Activated CD4-positive, alpha-beta memory T cell treated with anti-CD3 and anti-CD28 coated beads for 36 hours (primary cell): ENCODE data around the gene KRT26. TPM values are rescaled to one million over a fixed set of nuclear protein-coding genes. Genes with fewer than 3 reads are reported as not detected.
"Not testable (repeated sequence)": the region's sequence is repeated elsewhere in the genome, so short reads cannot be mapped to it uniquely, and the experiment has no call there.

ENCODE experiments used
- CTCF ChIA-PET: fragments of 350-600 bp; sonication (Branson Sonifier 250); formaldehyde crosslinking; loops from one replicate; lab custom pipeline; 2021; ENCODE audit warnings: antibody characterized with exemption, inconsistent platforms; lab: Charles Lee
- POLR2A ChIA-PET: fragments of 350-600 bp; sonication (Branson Sonifier 250); formaldehyde crosslinking; loops from one replicate; lab custom pipeline; 2021; ENCODE audit warnings: antibody characterized with exemption; lab: Charles Lee
- DNase-seq: peaks from one replicate; pipeline ENCODE4 v3.0.0-alpha.2; 2020
- H3K27ac Mint-ChIP-seq: one replicate; pipeline ENCODE4 v1.8.0; 2021; ENCODE audit warnings: mixed read lengths
- H3K27me3 Mint-ChIP-seq: one replicate; pipeline ENCODE4 v1.8.0; 2021; ENCODE audit warnings: mixed read lengths
- H3K36me3 Mint-ChIP-seq: one replicate; pipeline ENCODE4 v1.8.0; 2021; ENCODE audit warnings: mixed read lengths
- H3K4me1 Mint-ChIP-seq: one replicate; pipeline ENCODE4 v1.8.0; 2021; ENCODE audit warnings: low read depth, mixed read lengths
- H3K4me3 Mint-ChIP-seq: one replicate; pipeline ENCODE4 v1.8.0; 2021; ENCODE audit warnings: mild to moderate bottlenecking, mixed read lengths
- H3K9me3 Mint-ChIP-seq: one replicate; pipeline ENCODE4 v1.8.0; 2021; ENCODE audit warnings: mixed read lengths
- intact Hi-C: fragments of 100-400 bp; cut with micrococcal nuclease; formaldehyde crosslinking; loops from one replicate; pipeline ENCODE4 v1.15.1; 2023
- total RNA-seq, 2 experiments: library from RNA; stranded (reverse); gene quantifications; one replicate each; pipeline ENCODE4 v1.2.3, GENCODE V29; 2021

KRT26 gene
- total RNA-seq, 2 experiments from 2014 or later: not detected

- Mint-ChIP-seq H3K36me3 (peaks cover 11% of the 10 kb centered on the region), H3K4me1 (peaks cover 1% of the 10 kb centered on the region), H3K27me3 (peaks cover 40% of the 10 kb centered on the region), H3K4me3 (no peak overlapping the region), H3K9me3 (peaks cover 46% of the 10 kb centered on the region), H3K27ac (no peak overlapping the region)
- no peak for DNase-seq
- intact Hi-C loops: no loop called here
- POLR2A ChIA-PET: no interaction called here
- CTCF ChIA-PET: interaction anchor here (0.6 to 0.9 kb wide), 3 partner anchors 19 to 888 kb away, joined by 3 to 4 read pairs (median 3); no protein-coding TSS in a partner anchor
These were observed 11.6 kb downstream of the KRT26 start for GRCh38 chr17:40760105-40761016.

- peaks cover 3% of the 10 kb centered on the region for H3K4me1 Mint-ChIP-seq
- POLR2A ChIA-PET: no interaction called here
- H3K9me3 Mint-ChIP-seq: peaks cover 21% of the 10 kb centered on the region
- intact Hi-C loops: no loop called here
- no peak for DNase-seq
- peaks cover 34% of the 10 kb centered on the region for H3K27me3 Mint-ChIP-seq
- CTCF ChIA-PET: interaction anchor here (1.4 kb wide), 1 partner anchor 37 kb away, joined by 3 read pairs; no protein-coding TSS in a partner anchor
- no peak within 1 kb of the TSS for H3K27ac Mint-ChIP-seq
- peaks cover 7% of the 10 kb centered on the region for H3K36me3 Mint-ChIP-seq
- H3K4me3 Mint-ChIP-seq: no peak within 1 kb of the TSS
These were observed 16.8 kb downstream of the KRT26 start, which contains the start of gene KRT25 for GRCh38 chr17:40755231-40755630. Gene KRT25, minus strand, starts transcription at chr17:40755331. Its CDS starts 60 bp downstream, at chr17:40755271.

GRCh38 chr17:40753804-40754203, 18.2 kb downstream of the KRT26 start:
- H3K4me1 Mint-ChIP-seq: peaks cover 3% of the 10 kb centered on the region
- H3K36me3 Mint-ChIP-seq: no peaks in the 10 kb centered on the region
- CTCF ChIA-PET: no interaction called here
- POLR2A ChIA-PET: no interaction called here
- H3K27ac Mint-ChIP-seq: no peak overlapping the region
- H3K27me3 Mint-ChIP-seq: peaks cover 35% of the 10 kb centered on the region
- DNase-seq: no peak
- intact Hi-C loops: no loop called here
- peaks cover 10% of the 10 kb centered on the region for H3K9me3 Mint-ChIP-seq
- no peak overlapping the region for H3K4me3 Mint-ChIP-seq

- peaks cover 3% of the 10 kb centered on the region for H3K4me1 Mint-ChIP-seq
- no peak overlapping the region for H3K27ac Mint-ChIP-seq
- H3K36me3 Mint-ChIP-seq: no peaks in the 10 kb centered on the region
- intact Hi-C loops: no loop called here
- no peak for DNase-seq
- peaks cover 4% of the 10 kb centered on the region for H3K9me3 Mint-ChIP-seq
- peaks cover 36% of the 10 kb centered on the region for H3K27me3 Mint-ChIP-seq
- ChIA-PET CTCF (no interaction called here), POLR2A (no interaction called here)
- H3K4me3 Mint-ChIP-seq: no peak overlapping the region
These were observed 20.9 kb downstream of the KRT26 start for GRCh38 chr17:40751065-40751464.

- DNase-seq: no peak
- no peak overlapping the region for H3K4me3 Mint-ChIP-seq
- H3K4me1 Mint-ChIP-seq: peaks cover 2% of the 10 kb centered on the region
- intact Hi-C loops: no loop called here
- peaks cover 36% of the 10 kb centered on the region for H3K27me3 Mint-ChIP-seq
- no peaks in the 10 kb centered on the region for H3K36me3 Mint-ChIP-seq
- POLR2A ChIA-PET: no interaction called here
- H3K9me3 Mint-ChIP-seq: peaks cover 4% of the 10 kb centered on the region
- no peak overlapping the region for H3K27ac Mint-ChIP-seq
- CTCF ChIA-PET: no interaction called here
These were observed 21.6 kb downstream of the KRT26 start for GRCh38 chr17:40750391-40750790.

GRCh38 chr17:40748666-40749065, 23.3 kb downstream of the KRT26 start:
- Mint-ChIP-seq H3K27ac (peak overlapping the region; percentile 9), H3K27me3 (peaks cover 38% of the 10 kb centered on the region)
- H3K36me3 Mint-ChIP-seq, H3K9me3 Mint-ChIP-seq, H3K4me3 Mint-ChIP-seq, intact Hi-C loops, CTCF ChIA-PET, POLR2A ChIA-PET, DNase-seq, H3K4me1 Mint-ChIP-seq: not testable (repeated sequence)

GRCh38 chr17:40738553-40738952, 33.4 kb downstream of the KRT26 start:
- CTCF ChIA-PET: no interaction called here
- POLR2A ChIA-PET: no interaction called here
- Mint-ChIP-seq H3K9me3 (peaks cover 6% of the 10 kb centered on the region), H3K27me3 (peaks cover 17% of the 10 kb centered on the region), H3K27ac (no peak overlapping the region), H3K4me3 (no peak overlapping the region), H3K36me3 (peaks cover 2% of the 10 kb centered on the region), H3K4me1 (no peaks in the 10 kb centered on the region)
- intact Hi-C loops: no loop called here
- no peak for DNase-seq

- H3K9me3 Mint-ChIP-seq: no peaks in the 10 kb centered on the region
- H3K4me3 Mint-ChIP-seq: no peak overlapping the region
- ChIA-PET POLR2A (no interaction called here), CTCF (no interaction called here)
- no peak overlapping the region for H3K27ac Mint-ChIP-seq
- no peak for DNase-seq
- H3K4me1 Mint-ChIP-seq: no peaks in the 10 kb centered on the region
- no peaks in the 10 kb centered on the region for H3K36me3 Mint-ChIP-seq
- H3K27me3 Mint-ChIP-seq: peaks cover 14% of the 10 kb centered on the region
- intact Hi-C loops: no loop called here
These were observed 37.0 kb downstream of the KRT26 start for GRCh38 chr17:40735016-40735415.

GRCh38 chr17:40734018-40734417, 38.0 kb downstream of the KRT26 start:
- Mint-ChIP-seq H3K9me3 (no peaks in the 10 kb centered on the region), H3K4me3 (no peak overlapping the region), H3K36me3 (no peaks in the 10 kb centered on the region), H3K4me1 (no peaks in the 10 kb centered on the region), H3K27ac (no peak overlapping the region), H3K27me3 (peaks cover 14% of the 10 kb centered on the region)
- intact Hi-C loops: no loop called here
- DNase-seq: no peak
- POLR2A ChIA-PET: no interaction called here
- CTCF ChIA-PET: no interaction called here

GRCh38 chr17:40730970-40731369, 41.0 kb downstream of the KRT26 start:
- POLR2A ChIA-PET: interaction anchor here (0.5 kb wide), 1 partner anchor 277 kb away, joined by 3 read pairs; no protein-coding TSS in a partner anchor

GRCh38 chr17:40727447-40728231, 44.4 kb downstream of the KRT26 start:
- ChIA-PET CTCF (interaction anchor here (0.6 to 0.8 kb wide), 2 partner anchors 108 to 142 kb away, joined by 3 to 4 read pairs; no protein-coding TSS in a partner anchor), POLR2A (no interaction called here)
- DNase-seq: no peak
- no peaks in the 10 kb centered on the region for H3K36me3 Mint-ChIP-seq
- H3K9me3 Mint-ChIP-seq: no peaks in the 10 kb centered on the region
- H3K27ac Mint-ChIP-seq: no peak overlapping the region
- H3K4me3 Mint-ChIP-seq: no peak overlapping the region
- H3K27me3 Mint-ChIP-seq: peaks cover 12% of the 10 kb centered on the region
- intact Hi-C loops: no loop called here
- no peaks in the 10 kb centered on the region for H3K4me1 Mint-ChIP-seq

More at GRCh38 chr17:40730970-40731369, 41.0 kb downstream of the KRT26 start:
- no peaks in the 10 kb centered on the region for H3K36me3 Mint-ChIP-seq
- no peak for DNase-seq
- peaks cover 14% of the 10 kb centered on the region for H3K27me3 Mint-ChIP-seq
- CTCF ChIA-PET: no interaction called here
- intact Hi-C loops: no loop called here
- no peaks in the 10 kb centered on the region for H3K4me1 Mint-ChIP-seq
- no peak overlapping the region for H3K4me3 Mint-ChIP-seq
- H3K9me3 Mint-ChIP-seq: no peaks in the 10 kb centered on the region
- H3K27ac Mint-ChIP-seq: no peak overlapping the region

GRCh38 chr17:40726919-40727318, 45.1 kb downstream of the KRT26 start:
- Mint-ChIP-seq H3K9me3 (no peaks in the 10 kb centered on the region), H3K36me3 (no peaks in the 10 kb centered on the region), H3K27ac (no peak overlapping the region), H3K4me1 (no peaks in the 10 kb centered on the region), H3K27me3 (peaks cover 12% of the 10 kb centered on the region), H3K4me3 (no peak overlapping the region)
- ChIA-PET POLR2A (no interaction called here), CTCF (interaction anchor here (0.6 kb wide), 1 partner anchor 142 kb away, joined by 3 read pairs; no protein-coding TSS in a partner anchor)
- intact Hi-C loops: no loop called here
- no peak for DNase-seq
